HG03108 (cell line): Measurements from ENCODE around the gene SPN.
"Not testable (repeated sequence)": the region's sequence is repeated elsewhere in the genome, so short reads cannot be mapped to it uniquely, and the experiment has no call there.

Source experiments
- ATAC-seq: cut with Tn5 transposase; IDR thresholded peaks from one replicate; pipeline ENCODE4 v1.9.1; 2021; ENCODE audit warnings: moderate library complexity; ENCODE audit not compliant: unreplicated experiment

The SPN gene

DNA sequence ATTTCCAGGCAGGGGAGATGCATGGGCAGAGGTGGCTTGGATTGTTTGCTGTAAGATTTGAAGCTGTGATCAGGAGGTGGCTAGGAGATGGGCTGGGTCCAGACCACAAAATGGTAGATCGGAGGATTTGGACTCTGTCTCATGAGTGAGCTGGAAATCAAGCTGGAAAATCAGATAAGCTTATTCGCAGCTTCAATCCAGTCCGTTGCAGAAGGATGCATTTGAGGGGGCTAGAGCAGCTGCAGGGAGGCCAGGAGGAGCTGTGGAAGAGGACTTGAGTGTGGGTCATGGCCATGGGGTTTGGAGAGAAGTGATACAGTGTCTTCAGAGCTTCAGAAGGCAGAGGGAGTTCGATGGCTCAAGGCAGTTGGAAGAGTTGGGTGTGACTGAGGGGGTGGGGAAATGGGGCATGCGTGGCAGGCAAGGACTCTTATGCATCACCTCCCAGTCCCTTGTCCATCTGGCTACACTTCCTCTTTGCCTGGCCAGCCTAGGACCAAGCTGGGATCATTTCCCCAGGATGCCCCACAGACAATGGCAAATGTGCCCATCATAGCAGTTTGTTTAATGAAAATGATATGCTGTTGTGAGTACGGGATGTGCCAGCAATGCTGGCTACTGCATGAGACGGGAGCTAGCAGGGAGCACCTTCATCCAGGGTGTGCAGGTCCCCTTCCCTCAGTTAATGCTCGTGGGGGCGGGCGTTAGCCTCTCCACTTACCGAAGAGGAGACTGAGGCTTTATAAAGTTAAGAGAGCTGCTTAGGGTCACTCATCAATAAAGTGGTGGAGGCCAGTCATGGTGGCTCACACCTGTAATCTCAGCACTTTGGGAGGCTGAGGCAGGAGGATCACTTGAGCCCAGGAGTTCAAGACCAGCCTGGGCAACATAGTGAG lies 36.5 kb downstream of the SPN start:
- ATAC-seq = no peak

DNA sequence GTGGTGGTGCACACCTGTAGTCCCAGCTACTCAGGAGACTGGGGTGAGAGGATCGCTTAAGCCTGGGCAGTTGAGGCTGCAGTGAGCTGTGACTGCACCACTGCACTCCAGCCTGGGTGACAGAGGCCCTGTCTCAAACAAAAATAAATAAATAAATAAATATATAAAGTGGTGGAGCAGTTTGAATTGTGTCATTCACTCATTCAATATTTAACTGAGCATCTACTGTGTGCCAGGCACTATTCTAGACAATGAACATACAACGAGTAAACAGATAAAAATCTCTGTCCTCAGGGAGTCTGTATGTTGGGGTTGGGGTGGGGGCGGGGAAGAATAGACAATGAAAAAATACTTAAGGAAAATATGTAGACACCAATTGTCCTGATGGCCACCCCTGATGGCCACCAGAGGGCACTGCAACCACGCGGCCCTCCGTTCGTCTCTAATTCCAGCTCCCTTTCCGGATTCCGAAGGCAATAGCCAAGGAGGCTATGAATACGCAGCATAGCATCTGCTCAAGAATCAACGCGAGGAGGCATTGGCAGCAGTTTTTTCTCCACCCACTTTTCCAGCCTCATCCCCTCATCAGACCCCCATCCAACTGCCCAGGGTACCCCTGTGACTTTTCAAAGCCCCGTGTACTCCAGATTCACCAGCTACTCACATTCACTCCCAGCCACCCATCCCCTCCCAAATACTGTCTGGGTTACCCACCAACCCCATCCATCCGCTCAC lies 37.4 kb downstream of the SPN start:
- no peak for ATAC-seq

DNA sequence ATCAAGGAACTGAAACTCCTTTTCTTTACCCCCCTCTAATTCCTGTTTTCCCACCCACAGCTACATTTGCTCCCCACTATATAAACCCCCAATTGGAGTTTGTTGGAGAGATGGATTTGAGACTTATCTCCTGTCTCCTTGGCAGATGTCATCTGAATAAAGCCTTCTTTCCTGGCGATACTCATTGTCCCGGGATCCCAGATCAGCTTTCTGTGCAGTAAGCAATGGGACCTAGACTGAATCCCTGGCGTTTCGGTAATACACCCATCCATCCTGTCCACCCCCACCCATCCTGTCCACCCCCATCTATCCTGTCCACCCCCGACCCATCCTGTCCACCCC lies 38.1 kb downstream of the SPN start:
- ATAC-seq = no peak

DNA sequence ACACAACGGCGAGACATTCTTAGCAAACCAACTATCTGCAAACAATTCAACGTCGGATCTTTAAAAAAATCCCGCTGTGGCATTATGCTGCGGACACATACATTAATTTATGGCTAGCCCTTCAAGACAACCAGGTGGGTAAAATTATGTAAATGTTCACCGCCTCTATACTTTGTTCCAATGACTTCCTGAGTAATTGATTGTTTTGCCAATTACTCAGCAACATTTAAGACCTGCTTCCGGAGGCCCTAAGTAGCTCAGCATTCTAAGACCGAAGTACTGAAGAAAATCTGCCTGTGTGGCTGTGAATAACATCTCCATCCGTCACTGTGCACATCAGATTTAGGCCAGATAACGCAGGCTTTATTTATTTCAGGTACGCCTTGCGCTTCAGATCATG lies 39.2 kb downstream of the SPN start:
- peak; percentile 28 for ATAC-seq

DNA sequence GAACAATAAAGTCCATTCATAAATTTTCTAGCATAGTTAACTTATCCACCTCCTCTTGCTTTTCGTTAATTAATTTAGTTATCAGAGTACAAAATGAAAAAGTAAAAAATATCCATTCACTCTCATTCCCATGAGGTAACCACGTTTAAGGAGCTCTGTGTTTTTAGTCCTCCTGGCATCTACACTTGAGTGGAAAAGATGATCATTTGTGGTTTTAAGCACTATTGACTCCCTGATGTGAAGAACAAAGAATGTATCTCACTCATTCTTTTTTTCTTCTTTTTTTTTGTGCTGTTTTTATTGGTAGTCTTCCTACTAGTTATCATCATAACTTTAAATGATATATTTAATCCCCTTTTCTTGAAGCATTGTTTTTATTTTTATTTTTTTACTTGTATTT lies 42.0 kb downstream of the SPN start:
- no peak for ATAC-seq

DNA sequence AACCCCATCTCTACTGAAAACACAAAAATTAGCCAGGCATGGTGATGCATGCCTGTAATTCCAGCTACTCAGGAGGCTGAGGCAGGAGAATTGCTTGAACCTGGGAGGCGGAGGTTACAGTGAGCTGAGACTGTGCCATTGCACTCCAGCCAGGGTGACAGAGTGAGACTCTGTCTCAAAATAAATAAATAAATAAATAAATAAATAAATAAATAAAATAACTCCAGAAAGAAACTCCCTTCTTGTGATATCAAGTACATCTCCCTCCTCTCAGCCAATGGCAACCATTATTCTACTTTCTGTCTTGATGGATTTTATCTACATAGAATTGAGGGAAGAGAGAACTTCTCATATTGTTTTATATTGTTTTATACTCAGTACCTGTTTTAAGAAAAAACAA lies 44.1 kb downstream of the SPN start:
- not testable (repeated sequence) for ATAC-seq

DNA sequence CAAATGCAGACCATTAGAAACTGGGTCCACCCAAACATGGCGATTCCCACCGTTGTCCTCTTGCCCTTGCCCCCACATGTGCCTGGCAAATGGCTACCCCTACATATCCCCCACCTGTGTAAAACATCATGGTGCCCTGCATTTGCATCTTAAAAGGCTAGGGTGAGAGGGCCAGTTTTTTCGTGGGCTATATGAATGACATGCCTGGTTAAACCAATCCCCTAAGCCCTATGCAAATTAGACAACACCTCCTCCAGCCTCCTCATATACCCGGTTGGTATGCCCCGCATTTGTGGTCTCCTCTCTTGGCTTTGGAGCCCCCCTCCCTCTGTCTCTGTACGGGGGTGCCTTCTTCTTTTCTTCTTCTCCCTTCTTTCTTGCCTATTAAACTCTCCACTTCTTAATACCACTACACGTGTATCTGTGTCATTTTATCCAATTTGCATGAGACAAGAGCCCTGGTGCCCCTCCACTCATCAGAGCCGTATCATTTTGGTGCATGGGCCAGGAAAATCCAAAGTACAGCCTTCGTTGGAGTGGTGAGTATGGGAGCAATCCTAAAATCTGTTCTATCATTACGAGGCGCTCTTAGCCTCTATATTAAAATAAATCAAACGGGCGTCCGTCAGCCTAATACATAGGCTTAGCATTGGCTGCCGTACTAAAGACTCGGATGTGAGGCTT lies 46.0 kb downstream of the SPN start:
- ATAC-seq = no peak

DNA sequence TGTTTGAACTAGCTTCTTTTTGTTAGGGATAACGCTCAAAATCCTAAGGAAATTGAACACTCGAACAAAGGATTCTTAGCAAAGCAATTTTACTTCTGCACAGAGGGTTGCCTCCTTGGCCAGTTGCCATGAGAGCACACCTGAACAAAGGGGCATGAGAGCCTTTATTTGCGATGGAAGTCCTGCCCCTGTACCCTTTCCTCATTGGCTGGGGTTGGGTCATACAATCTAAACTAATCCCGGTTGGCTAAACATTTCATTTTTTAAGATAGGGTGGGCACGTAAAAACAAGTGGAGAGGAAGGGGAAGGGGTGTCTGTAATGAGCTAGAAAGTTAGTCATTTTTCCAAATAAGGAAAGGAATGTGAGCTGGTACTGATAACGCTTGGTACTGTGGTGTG lies 46.6 kb downstream of the SPN start:
- not testable (repeated sequence) for ATAC-seq

DNA sequence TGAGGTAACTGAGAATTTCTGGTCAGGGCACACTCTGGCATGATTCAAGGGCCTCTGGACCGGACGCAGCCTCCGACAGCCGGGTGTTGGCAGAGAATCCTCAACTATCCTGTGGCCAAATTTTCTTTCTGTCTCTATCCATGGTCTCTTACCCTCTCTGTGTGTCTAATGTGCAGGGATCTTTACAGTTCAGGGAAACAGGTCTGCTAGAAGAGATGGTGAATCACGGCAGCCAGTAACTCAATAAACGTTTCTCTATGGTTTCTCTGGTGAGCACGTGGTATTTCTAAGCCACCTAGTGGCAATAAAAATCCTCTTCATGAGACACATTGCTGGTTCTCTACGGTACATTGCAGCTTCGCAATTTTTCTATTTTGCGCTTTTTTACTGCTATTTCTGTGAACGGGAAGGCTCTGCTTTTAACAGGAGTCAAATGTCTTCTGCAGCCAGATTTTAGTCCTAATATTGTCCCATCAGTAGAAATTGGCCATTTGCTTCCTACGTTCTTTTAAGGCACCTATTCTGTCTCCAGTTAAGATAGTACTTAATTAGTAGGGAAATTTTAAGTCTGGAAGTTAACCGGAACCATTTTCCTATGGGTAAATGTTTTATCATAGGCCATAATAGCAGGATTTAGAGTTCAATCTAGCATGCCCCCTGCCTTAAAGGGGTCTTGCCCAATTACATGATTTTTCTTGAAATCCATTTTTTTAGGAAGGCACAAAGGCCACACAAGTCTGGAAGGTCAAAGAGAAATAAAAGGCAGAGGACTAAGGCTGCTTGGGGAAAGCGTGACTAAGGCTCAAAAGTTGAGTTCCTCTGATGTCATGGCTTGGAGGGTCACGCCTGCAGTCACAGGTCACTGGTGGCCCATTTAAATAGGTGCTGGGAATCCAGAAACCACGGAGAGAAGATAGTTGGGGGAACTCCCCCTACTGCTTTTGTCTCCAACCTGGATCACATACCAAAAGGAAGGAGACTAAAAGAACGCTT lies 47.5 kb downstream of the SPN start:
- no peak for ATAC-seq

DNA sequence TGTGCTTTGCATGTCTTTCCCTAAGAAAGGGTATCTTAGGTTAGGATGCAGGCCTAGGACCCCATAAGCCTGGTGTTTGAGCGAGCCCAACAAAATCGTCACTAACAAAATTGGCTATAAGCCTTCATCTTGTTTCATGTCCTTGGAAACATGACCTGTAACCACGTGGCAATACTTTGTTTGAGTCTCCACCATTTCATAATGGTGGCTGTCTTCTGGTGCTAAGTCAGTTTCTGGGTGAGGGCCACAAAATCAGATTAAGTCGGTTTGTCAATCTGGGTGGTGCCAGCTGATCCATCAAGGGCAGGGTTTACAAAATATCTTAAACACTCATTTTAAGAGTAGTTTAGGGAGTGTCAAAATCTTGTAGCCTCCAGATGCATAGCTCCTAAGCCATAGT lies 49.8 kb downstream of the SPN start:
- no peak for ATAC-seq

DNA sequence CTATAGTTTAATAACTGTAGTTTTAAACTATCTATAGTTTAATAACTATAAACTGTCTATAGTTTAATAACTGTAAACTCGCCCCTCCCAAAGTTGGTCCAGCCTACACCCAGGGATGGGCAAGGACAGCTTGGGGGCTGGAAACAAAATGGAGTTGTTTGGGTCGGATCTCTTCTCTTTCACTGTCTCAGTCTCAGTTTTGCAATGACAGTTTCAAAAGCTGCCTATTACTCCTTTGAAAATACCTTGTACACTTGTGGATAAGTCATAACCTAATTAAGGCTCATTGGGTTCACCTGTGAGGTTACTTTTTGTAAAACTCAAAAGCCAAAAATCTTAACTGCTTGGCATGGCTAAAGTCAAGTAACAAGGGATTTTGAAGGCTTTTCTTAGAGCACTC lies 51.3 kb downstream of the SPN start:
- no peak for ATAC-seq

DNA sequence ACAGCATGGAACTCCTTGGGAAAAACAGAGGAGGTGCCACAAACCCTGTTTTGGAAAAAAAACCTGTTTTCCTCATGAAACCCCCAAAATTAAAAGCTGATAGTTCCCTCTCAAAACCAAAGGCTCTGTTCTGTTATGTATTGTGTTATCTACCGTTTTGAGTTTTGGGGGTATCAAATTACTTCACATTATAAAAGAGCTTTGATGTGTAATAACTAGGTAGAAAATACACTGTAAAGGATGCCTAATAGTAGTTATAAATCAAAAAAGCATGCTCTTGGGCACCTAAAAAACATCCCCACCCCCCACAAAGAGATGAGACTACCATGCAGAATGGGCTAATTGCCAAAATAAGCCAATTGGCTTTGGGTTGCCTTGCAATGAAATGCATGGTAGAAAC lies 51.9 kb downstream of the SPN start:
- no peak for ATAC-seq

DNA sequence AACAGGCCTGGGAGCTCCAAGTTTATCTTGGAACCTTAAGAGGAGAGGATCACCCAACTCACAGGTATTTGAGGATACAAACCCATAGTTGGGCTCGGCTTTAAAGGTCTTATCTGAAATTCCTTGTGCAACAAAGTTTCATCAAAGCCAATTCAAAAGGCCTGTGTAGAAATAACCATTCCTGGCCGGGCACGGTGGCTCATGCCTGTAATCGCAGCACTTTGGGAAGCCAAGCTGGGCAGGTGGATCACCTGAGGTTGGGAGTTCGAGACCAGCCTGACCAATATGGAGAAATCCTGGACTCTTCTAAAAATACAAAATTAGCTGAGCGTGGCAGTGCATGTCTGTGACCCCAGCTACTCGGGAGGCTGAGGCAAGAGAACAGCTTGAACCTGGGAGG lies 54.1 kb downstream of the SPN start:
- no peak for ATAC-seq

DNA sequence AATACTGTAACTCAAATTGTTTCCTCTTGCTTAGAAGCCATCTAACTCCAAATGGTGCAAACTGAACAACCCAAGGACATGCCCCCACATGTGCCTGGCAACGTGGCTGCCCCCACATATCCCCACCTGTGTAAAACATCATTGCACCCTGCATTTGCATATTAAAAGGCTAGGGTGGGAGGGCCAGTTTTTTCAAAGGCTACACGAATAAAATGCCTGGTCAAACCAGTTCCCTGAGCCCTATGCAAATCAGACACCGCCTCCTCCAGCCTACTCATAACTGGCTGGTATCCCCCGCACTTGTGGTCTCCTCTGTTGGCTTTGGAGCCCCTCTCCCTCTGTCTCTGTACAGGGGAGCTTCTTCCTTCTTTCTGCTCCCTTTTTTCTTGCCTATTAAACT lies 56.0 kb downstream of the SPN start:
- ATAC-seq = no peak
